NCI-H748 treated with DMSO at 0.1 percent for 48 hours (cell line): Measurements from ENCODE around the gene C16orf86.

Experiments
- DNase-seq: peaks from one replicate; lab custom pipeline; 2025; lab: John Stamatoyannopoulos, UW

Gene C16orf86

DNA sequence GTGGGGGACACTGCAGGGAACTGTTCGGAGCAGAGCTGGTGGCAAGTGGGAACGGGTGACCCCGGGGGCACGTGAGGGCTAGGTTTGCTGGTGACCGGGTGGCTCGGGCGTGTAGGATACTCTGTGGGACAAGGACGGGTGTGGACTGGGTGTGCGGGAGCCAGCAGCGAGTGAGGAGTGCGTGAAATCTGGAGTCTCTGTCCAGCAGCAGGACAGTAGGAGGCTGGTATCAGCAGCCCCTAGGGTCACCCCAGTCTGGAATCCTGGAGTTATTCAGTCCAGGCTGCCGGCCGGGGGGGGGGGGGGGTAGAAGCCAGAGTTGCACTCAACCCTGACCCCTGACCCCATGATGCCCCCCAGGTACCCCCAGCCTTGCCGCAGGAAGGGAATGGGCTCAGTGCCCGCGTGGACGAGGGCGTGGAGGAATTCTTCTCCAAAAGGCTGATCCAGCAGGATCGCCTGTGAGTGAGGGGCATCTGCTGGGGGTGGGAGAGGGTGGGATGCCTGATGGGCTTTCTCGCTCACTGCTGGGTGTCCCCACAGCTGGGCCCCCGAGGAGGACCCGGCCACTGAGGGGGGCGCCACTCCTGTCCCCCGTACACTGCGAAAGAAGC, 12.7 kb upstream of the C16orf86 start:
- DNase-seq, result no peak

DNA sequence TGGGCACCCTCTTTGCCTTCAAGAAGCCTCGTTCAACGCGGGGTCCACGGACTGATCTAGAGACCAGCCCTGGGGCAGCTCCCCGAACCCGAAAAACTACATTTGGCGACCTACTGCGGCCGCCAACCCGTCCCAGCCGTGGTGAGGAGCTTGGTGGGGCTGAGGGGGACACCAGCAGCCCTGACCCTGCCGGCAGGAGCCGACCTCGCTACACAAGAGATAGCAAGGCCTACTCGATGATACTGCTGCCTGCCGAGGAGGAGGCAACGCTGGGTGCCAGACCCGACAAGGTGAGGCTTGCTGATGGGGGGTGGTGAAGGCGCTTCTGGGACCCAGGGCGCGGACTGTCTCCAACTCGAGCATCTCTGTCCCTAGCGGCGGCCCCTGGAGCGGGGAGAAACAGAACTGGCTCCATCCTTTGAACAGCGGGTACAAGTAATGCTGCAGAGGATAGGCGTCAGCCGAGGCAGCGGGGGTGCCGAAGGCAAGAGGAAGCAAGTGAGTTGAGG, 12.2 kb upstream of the C16orf86 start:
- no peak for DNase-seq

DNA sequence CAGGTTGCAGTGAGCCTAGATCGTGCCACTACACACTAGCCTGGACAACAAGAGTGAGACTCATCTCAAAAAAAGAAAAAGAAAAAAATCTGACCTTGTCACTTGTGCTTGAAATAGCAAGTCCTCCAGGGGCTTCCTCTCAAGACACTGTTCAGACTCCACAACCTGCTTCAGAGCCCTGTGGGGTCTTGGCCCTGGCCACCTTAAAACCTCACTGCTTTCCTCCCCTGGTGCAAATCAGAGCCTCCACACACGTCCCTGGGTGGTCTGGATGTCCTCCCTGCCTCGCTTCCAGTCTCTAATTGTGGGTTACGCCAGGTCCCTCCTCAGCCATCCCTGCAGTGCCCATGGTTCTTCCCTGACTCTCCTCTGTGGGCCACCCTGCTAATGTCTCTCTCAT, 11.3 kb upstream of the C16orf86 start:
- DNase-seq, result no peak

DNA sequence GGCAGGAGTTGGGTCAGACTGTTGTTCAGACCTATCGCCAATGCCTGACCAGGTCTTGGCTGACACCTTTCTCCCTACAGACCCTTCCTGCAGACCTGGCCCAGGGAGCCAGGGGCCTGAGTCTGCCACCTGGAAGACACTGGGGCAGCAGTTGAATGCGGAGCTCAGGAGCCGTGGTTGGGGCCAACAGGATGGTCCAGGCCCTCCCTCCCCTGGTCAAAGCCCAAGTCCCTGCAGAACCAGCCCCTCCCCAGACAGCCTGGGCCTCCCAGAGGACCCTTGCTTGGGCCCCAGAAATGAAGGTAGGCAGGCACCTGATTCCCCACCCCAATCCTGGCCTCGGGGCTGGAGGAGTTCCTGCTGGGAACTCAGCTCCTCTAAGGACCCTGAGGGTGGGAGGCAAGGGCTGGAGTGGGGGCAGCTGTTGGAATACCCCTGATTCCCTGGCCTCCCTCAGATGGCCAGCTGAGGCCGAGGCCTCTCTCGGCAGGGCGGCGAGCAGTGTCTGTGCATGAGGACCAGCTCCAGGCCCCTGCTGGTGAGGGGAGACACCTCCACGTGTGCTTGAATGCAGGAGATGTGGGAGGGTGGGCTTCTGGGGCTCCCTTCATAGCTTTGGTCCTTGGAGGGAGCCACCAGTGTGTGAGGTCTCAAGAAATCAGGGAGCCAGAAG, 10.1 kb upstream of the C16orf86 start:
- DNase-seq, result no peak

DNA sequence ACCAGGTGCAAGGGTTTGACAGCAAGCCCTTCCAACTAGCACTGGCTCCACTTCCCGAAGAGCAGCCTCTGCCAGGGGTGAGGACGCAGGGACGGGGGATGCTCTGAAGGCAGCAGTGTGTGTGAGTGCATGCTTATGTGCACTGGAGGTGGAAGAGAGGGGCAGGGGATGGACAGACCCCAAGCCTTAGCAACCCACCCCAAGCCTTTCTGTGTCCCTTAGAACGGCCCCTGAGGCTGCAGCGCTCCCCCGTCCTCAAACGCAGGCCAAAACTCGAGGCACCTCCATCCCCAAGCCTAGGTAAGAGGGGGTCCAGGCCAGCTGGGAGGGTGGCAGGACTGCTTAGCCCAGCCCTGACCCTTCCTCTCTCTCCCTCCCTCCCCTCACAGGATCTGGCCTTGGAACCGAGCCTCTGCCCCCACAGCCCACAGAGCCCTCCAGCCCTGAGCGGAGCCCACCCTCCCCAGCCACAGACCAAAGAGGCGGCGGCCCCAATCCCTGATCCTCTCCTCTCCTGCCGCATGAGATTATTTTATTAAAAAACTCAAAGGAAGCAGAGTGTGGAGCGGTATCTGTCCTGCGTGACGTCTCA, 9.5 kb upstream of the C16orf86 start:
- DNase-seq, result no peak

DNA sequence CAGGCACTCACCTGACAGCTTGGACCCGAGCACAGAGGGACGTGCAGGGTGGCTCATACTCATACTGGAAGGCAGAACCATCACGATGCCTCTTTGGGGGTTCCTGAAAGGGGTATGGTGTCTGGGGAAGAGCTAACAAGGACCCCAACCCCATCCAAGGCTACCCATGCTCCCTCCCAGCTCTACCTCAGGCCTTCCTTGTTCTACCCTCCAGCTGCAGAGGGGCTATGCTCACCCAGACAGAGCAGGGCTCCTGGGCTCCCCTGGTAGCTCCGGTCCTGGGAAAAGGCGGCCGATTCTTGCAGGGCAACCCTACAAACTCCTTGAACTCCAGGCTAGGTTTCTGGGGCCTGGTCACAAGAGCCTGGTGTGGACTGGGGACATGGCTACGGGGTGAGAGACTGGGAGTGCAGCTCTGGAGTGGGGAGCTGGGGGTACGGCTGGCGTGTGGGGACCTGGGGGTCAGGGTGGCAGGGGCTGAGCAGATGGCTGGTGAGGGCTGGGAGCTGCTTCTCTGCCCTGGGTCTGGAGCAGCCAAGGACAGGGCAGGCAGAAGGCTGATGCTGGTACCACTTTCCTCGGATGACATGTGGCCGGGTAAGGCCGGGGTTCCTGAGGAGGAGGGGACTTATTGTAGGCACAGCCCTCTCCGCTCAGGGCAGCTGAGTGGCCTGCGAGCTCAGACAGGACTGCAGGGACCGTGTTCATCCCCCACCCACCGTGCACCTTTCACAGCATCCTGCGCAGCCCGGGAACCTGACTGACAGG, 8.7 kb upstream of the C16orf86 start:
- no peak for DNase-seq

DNA sequence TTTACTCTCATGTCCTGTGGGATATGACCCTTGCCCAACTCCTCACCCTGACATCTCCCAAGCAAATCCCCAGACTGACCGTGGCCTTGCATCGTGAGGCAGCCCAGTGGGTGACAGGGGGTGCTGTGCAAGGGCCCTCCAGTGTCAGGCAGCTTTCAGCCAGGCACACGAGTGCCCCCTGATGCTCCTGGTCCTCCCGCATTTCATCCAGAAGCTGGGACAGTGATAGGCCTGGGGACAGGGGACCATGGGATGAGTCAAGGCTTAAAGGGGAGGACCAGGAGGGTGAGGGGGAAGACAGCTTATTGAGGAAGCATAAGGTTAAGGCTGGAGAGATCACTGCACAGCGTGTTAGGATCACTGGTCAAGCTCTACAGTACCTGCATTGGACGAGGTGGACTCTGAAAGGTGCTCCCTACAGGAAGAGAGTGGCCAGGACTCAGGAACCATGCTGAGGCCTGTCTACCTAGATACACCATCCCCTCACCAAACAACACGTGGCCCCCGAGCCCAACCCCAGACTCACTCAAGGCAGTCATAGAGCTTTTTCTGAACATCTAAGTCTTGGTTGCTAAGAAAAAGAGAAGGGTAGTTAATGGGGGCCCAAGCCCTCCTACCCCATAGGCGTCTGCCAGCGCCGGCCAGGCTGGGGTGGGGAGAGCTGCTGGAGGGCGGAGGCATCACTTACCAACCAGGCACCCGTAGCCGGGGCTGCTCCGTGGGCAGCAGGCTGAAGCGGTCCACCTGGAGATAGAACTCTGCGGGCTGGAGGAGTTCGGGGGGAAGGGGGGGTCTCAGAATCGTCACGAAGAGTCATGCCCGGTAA, 7.6 kb upstream of the C16orf86 start:
- no peak for DNase-seq

DNA sequence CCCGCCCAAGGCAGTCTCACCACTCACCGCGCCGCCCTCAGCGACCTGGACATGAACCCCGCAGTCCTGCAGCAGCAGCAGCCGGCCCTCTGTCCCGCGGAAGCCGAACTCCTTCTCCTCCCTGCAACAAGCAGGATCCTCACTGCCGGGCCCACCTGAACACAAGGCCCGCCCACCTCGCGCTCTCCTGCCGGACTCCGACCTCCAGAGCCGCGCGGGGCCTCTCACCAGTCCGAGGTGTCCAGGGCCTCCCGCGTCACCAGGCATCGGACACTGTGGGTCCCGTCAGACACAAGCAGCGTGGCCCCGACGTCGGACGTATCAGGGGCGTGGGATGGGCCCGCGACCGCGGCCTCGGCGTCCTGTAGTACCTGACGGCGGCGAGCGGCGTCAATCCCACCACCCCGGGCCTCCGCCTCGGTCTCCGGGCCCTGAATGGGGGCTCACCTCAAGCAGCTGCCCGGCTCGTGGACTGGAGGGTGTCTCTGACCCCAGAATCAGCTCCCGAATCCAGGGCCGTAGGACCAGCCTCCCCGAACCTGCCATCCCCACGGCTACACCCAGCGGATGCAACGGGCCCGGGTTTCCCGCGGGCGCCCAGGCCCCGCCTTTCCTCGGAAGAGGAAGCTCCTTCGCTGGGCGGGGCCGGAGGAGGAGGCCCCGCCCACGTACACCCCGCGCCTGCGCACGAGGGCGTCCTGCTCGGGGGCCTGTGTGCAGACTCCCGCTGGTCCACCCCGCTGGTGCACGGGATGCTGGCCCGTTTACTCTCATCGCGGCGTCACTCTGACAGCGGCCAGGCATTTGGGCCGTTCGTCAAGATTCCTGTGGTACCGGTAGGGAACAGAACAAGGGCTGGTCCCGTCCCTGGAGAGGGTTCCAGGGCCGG, 6.7 kb upstream of the C16orf86 start, which contains the start of gene ACD:
Gene ACD (minus strand): TSS at position 586 of the 889 bp plus-strand sequence. CDS start 40 bp downstream, at position 546.
- peak; percentile 54 for DNase-seq

DNA sequence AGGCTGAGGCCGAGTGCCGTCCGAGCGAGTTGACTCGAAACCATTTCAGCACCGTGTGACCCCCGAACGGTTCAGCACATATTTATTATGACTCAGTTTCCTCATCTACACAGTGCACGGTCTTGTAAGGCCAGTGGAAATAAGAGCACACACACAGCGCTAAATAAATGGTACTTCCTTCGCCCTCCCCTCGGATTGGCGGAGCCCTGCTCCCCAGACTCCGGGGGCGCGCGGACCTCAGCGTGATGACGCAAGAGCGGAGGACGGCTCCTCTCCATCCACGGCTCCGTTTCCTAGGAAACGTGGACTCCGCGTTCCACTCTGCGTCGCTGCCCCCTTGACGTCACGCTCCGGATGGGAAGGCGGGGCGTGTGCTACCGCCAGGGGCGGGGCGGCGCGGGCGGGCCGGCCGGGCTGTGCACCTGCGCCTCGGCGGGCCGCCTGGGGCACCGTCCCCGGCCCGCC, 6.0 kb upstream of the C16orf86 start, which contains the start of gene PARD6A:
Gene PARD6A (plus strand): TSS at position 397 of the 465 bp plus-strand sequence. CDS start 79 bp downstream, outside the sequence.
- peak; percentile 74 for DNase-seq

DNA sequence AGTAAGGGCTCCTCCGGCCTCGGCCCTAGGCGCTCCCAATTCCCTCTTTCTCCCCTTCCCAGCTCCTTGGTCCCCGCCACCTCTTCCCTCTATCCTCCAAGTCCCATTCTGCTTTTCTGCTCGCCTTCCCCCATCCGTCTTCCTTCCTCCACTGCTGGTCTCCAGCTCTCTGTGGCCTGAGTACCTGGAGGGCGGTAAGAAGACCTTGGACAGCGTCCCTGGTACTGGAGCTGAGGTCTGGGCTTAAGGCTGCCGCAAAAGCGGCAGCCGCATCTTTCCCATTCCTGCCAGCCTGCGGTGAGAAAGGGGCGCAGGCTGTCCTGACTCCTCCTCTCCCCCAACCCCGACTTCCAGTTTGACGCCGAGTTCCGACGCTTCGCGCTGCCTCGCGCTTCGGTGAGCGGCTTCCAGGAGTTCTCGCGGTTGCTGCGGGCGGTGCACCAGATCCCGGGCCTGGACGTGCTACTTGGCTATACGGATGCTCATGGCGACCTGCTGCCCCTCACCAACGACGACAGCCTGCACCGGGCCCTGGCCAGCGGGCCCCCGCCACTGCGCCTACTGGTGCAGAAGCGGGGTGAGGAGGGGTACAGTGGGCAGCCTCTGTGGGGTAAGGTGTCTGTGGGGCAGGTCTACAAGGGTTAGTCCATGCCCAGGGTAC, 5.4 kb upstream of the C16orf86 start:
- no peak for DNase-seq

DNA sequence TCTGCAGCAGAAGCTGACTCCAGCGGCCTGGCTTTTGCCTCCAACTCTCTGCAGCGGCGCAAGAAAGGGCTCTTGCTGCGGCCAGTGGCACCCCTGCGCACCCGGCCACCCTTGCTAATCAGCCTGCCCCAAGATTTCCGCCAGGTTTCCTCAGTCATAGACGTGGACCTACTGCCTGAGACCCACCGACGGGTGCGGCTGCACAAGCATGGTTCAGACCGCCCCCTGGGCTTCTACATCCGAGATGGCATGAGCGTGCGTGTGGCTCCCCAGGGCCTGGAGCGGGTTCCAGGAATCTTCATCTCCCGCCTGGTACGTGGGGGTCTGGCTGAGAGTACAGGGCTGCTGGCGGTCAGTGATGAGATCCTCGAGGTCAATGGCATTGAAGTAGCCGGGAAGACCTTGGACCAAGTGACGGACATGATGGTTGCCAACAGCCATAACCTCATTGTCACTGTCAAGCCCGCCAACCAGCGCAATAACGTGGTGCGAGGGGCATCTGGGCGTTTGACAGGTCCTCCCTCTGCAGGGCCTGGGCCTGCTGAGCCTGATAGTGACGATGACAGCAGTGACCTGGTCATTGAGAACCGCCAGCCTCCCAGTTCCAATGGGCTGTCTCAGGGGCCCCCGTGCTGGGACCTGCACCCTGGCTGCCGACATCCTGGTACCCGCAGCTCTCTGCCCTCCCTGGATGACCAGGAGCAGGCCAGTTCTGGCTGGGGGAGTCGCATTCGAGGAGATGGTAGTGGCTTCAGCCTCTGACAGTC, 4.5 kb upstream of the C16orf86 start:
- DNase-seq, result no peak

DNA sequence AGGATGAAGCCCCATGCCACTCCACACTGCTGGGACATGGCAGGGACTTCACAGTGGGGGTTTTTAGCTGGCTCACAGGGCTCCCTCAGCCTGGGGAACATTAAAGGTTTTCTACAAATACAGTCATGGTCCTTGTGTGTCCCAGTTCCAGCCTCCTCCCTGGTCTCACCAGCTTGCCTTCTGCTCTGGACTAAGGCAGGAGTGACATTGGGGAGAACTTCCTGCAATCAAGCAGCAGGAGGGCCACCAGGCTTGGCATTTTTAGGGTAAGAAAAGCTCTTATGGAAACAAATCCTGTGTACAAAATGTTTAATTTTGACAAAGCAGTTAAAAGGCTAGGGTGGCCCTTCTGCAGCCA, 4.0 kb upstream of the C16orf86 start:
- DNase-seq, result no peak

DNA sequence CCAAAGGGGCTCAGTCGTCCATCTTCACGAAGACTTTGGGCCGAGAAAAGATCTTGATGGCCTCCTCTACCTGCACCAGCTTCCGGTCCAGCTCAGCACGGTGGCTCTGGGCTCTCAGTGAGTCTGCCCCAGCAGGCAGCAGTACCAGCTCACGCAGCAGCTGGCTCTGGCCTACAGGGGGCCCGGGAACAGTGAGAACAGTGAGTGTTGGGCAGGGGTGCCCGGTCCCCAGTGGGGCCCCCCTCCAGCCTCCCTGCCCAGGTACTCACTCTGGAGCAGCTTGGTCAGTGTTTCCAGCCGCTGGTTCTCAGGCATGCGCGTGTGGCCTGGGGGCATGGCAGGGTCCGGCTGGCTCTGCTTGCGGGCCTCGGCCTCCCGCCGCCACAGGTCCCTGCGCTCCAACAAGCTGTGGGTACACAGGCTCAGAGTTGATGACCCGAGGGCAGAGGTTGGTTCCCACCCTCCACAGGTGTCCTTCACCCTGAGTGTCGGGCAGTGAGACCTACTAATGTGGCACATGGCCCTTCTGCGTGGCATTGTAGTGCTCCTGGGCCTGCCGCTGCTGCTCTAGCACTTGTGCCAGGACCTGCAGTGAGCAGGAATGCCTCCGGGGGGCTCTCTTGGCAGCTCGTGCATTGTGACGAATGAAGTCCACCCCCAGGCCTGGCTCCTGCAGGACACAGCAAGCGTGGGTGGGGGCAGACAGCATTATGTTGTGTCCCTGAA, 3.3 kb upstream of the C16orf86 start:
- DNase-seq, result no peak

DNA sequence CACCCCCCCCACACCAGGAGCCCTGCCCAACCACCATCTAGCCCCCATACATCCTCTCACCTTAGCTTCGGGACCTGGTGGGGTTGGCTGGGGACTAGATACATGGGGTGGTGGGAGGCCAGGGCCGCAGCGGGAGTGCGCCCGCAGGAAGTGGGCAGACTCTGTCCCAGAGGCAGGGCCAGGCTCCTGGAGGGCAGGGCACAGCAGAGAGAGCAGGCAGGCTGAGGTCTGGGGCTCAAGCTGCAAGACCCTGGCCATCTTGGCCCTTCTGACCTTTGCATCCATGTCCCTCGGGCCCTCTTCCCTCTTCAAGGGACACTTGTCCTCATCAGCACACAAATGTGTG, 2.8 kb upstream of the C16orf86 start:
- DNase-seq, result no peak

DNA sequence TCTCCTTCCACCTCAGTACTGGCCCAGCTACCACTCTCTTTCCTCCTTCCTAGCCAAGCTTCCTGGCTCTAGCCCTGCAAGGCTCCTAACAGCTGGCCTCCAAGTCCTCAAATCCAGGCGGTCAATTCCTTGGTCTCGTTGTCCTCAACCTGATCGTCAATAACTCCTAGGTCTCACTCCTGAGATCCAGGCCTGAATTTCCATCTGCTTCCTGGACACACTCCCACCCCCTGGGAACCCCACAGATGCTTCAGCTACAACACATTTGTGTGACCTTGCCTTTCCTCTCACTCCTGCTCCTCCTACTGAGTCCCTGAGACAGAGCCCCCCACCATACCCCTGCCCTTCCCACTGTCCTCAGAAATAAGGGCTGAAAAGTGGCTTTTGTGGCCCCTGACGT, 2.4 kb upstream of the C16orf86 start:
- no peak for DNase-seq

DNA sequence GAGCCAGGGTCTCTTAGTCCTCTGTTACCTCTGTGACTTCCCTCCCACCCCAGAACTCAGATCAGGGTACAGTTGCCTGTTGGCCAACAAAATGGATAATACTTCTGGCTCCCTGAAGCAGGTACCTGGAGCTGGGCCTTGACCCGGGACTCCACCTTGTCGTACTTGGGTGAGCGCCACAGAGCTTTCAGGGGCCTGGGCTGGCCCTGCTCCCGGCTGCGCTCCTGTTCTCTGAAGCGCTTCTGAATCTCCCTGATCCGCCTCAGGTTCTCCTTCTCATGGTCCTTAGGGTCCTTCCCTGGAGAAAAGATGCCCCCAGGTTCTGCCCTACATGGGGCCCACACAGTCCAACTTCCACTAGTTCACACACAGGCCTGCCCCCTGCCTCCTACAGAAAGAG, 1.7 kb upstream of the C16orf86 start:
- DNase-seq, result no peak

DNA sequence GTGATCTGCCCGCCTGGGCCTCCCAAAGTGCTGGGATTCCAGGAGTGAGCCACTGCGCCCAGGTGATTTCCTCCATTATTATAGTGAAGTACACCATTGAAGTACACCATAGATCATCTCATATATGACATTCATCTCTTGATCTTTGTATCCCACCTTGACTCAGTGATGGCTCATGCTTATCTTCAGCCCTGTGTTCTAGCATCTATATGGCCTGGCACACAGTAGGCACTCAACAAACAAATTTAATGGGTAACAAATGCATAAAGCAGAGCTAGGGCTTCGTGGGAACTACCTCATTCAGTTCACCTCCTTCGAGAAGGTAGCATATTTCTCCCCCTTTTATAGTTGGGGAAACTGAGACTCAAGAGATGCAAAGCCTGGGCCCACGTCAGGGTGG, 1.0 kb upstream of the C16orf86 start:
- DNase-seq, result no peak

DNA sequence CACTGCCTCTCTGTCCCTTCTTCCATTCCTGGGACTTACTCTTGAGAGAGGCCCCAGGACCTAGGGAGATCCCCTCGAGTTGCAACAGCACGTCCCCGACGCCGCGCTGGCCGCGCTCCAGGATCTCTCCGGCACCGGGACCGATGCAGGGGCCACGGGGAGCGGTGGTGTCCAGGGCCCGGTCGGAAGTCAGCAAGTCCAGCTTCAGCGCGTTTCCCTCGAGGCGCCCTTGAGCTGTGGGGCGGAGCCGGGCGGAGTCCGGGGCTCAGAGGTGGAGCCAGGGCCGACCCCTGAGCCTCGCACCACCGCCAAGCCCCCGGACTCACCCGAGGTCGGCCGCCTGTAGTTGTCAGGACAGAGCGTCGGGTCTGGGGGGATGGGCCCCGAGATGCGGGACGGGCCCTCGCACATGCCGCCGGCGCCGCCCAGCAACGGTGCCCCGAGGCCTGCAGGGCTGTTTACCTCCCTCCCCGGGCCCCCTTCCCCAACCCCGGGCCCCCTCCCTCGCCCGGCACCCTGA, 522 bp upstream of the C16orf86 start:
- DNase-seq, result no peak
